Esophagus muscularis mucosa (tissue), 4 donors: ENCODE measurements around the gene ARHGAP15. TPM values are rescaled to one million over a fixed set of nuclear protein-coding genes. Genes with fewer than 3 reads are reported as not detected.
A peak's percentile ranks its signal among the peaks of the same experiment; 100 is the strongest.

Experiments
- DNase-seq: peaks from one replicate; pipeline ENCODE4 v3.0.0-alpha.2; 2017; ENCODE audit errors: extremely low spot score
- H3K27ac ChIP-seq, 4 donors: fragments of 200-600 bp; sonication (generic); replicated peaks in 1 of 4; 1 replicate in 3 of 4; 2 replicates in 1 of 4; pipeline ENCODE4 v1.5.1; 2016 to 2019; ENCODE audit warnings: mild to moderate bottlenecking in 1 of 4
- H3K27me3 ChIP-seq, 4 donors: fragments of 200-600 bp; sonication (generic); one replicate each; pipeline versions ENCODE4 v1.5.1 to v1.6.0; 2016 to 2019
- H3K36me3 ChIP-seq, 4 donors: fragments of 200-600 bp; sonication (generic); one replicate each; pipeline ENCODE4 v1.5.1; 2016 to 2019
- H3K4me1 ChIP-seq, 4 donors: fragments of 200-600 bp; sonication (generic); one replicate each; pipeline ENCODE4 v1.5.1; 2016 to 2019
- H3K4me3 ChIP-seq, 4 donors: fragments of 200-600 bp; sonication (generic); 1 replicate in 2 of 4; 2 replicates in 2 of 4; pipeline ENCODE4 v1.5.1; 2016 to 2019; ENCODE audit warnings: mild to moderate bottlenecking in 4 of 4, moderate library complexity in 1 of 4
- H3K9me3 ChIP-seq, 4 donors: fragments of 200-600 bp; sonication (generic); 1 replicate in 3 of 4; 2 replicates in 1 of 4; pipeline ENCODE4 v1.5.1; 2016 to 2019
- EP300 ChIP-seq: sonication (generic); formaldehyde crosslinking; IDR thresholded peaks from one replicate; pipeline ENCODE4 v1.6.1; 2017; ENCODE audit warnings: antibody characterized with exemption
- POLR2A ChIP-seq: fragments of 450-650 bp; IDR thresholded peaks from one replicate; pipeline ENCODE4 v1.6.1; 2017; ENCODE audit warnings: antibody characterized with exemption, moderate library complexity, mild to moderate bottlenecking, low read depth
- POLR2AphosphoS5 ChIP-seq, 2 donors: sonication (generic); formaldehyde crosslinking; IDR thresholded peaks; one replicate each; pipeline ENCODE4 v1.6.1; 2017; ENCODE audit warnings: antibody characterized with exemption in 2 of 2
- WGBS: methylation state at CpG from one replicate; pipeline ENCODE4 v1.1.5; 2018; 5-methylcytosine and 5-hydroxymethylcytosine counted together
- intact Hi-C: fragments of 100-400 bp; cut with DNase I; formaldehyde crosslinking; loops from one replicate; pipeline ENCODE4 v1.15.1; 2023
- total RNA-seq, 4 donors: library from RNA; depleted of rRNA; stranded (reverse); fragments of >200 nt; gene quantifications; one replicate each; pipeline versions ENCODE4 v1.1.0 to v1.2.1, GENCODE V29; 2016
- TF ChIP-seq, protein P1 (sequence below), 3 experiments: fragments of 200-600 bp in 2 of 3; fragments of 450-650 bp in 1 of 3; sonication (generic) in 2 of 3; IDR thresholded peaks; one replicate each; pipeline ENCODE4 v1.5.1; 2017 to 2019; ENCODE audit warnings: antibody characterized with exemption in 3 of 3, mild to moderate bottlenecking in 2 of 3, moderate library complexity in 1 of 3

ARHGAP15 gene
- total RNA-seq, 4 donors from 2014 or later, result 5.4 to 13.3 (median 7.1) TPM

DNA sequence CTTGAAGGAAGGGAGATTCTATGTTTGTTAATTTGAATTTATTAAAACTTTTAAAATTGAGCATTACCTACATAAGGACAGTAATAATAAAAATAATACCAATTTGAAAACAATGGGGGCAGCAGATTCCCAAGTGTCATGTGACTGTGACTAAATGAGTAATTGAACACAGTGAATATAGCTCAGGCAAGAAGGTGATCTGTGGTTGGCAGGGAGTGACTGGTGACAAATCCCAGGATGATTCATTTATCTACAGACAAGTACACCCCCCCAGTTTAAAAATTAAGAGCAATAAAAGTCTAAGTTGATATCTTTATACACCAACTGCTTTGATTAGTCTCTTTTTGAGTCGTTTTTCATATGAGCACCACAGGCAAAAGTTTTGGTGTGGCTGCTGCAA is 299.5 kb downstream of the ARHGAP15 start:
- DNase-seq, result no peak
- Histone ChIP-seq H3K4me1 (no peaks in the 10 kb centered on the region), H3K36me3 (no peaks in the 10 kb centered on the region), H3K27me3 (no peaks in the 10 kb centered on the region), H3K27ac (no peak overlapping the region), H3K9me3 (no peaks in the 10 kb centered on the region), H3K4me3 (no peak overlapping the region)
- intact Hi-C loops, result no loop called here
- WGBS, result 61% methylated on average over 1 of the region's 1 CpG
- no peak for TF ChIP-seq EP300
- TF ChIP-seq POLR2A, result no peak
- TF ChIP-seq POLR2AphosphoS5 (IDR thresholded peaks at IDR 0.05), result no peak
- TF ChIP-seq, protein P1, sequence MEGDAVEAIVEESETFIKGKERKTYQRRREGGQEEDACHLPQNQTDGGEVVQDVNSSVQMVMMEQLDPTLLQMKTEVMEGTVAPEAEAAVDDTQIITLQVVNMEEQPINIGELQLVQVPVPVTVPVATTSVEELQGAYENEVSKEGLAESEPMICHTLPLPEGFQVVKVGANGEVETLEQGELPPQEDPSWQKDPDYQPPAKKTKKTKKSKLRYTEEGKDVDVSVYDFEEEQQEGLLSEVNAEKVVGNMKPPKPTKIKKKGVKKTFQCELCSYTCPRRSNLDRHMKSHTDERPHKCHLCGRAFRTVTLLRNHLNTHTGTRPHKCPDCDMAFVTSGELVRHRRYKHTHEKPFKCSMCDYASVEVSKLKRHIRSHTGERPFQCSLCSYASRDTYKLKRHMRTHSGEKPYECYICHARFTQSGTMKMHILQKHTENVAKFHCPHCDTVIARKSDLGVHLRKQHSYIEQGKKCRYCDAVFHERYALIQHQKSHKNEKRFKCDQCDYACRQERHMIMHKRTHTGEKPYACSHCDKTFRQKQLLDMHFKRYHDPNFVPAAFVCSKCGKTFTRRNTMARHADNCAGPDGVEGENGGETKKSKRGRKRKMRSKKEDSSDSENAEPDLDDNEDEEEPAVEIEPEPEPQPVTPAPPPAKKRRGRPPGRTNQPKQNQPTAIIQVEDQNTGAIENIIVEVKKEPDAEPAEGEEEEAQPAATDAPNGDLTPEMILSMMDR (IDR thresholded peaks at IDR 0.05), result no peak

DNA sequence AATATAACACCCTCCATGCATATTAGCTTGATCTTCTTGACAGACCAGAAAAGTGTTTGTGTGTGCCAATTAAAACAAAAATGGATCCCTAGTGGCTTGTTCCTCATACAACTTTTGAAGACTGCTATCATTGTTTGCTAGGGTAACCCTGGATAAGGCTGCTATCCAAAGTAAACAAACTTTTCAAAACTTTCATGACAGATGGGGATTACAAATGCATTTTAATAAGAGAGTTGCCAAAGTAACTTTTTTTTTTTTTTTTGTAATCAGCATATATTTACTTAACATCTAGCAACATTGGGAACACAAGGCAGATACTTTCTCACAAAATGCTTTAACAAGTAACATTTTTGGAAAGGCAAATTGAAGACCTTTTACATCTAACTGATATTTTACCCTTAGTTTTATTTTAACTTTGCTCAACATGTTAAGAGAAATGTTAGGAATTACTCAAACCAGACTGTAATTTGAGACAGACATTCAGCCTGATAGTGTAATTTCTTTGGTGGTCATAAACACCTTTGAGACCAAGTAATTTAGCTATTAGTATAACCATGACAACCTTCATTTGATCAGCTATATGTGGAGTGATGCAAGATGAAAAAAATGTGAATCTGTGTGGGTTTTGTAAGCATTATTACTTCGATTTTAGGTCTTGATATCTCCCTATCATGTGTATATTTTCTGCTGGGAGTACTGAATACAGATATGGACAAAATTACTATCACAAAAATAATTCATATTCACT is 300.9 kb downstream of the ARHGAP15 start:
- H3K4me1 ChIP-seq, result no peaks in the 10 kb centered on the region
- intact Hi-C loops, result no loop called here
- H3K36me3 ChIP-seq, result no peaks in the 10 kb centered on the region
- DNase-seq, result no peak
- H3K27ac ChIP-seq, result no peak overlapping the region
- no peaks in the 10 kb centered on the region for H3K27me3 ChIP-seq
- no peaks in the 10 kb centered on the region for H3K9me3 ChIP-seq
- H3K4me3 ChIP-seq, result no peak overlapping the region
- 85% methylated on average over 1 of the region's 1 CpG for WGBS
- TF ChIP-seq, protein P1 (IDR thresholded peaks at IDR 0.05), result no peak
- TF ChIP-seq POLR2AphosphoS5 (IDR thresholded peaks at IDR 0.05), result no peak
- TF ChIP-seq EP300, result no peak
- TF ChIP-seq POLR2A, result no peak

DNA sequence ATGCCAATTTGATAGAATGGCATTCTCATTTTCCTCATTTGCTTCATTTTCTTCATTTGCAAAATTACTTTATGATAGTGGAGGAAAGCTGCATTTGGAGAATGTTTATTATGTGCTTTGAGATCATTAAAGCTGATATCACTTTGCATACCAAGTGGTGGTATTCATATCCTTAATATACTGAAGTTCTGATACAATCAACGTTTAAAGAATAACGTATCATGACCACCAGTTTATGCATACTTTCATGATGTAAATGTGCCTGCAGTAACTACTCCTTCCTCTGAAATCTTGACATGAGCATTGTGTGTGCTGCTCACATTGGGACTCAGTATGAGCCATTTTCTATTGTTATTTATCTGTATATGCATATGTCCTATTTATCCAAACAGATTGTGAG is 302.1 kb downstream of the ARHGAP15 start:
- Histone ChIP-seq H3K9me3 (no peaks in the 10 kb centered on the region), H3K36me3 (no peaks in the 10 kb centered on the region), H3K27me3 (no peaks in the 10 kb centered on the region), H3K4me3 (no peak overlapping the region), H3K4me1 (no peaks in the 10 kb centered on the region), H3K27ac (no peak overlapping the region)
- TF ChIP-seq EP300 (no peak), POLR2AphosphoS5 (IDR thresholded peaks at IDR 0.05) (no peak), POLR2A (no peak)
- TF ChIP-seq, protein P1 (IDR thresholded peaks at IDR 0.05), result no peak
- DNase-seq, result no peak
- intact Hi-C loops, result no loop called here
- WGBS, result 61% methylated on average over 2 of the region's 2 CpGs

DNA sequence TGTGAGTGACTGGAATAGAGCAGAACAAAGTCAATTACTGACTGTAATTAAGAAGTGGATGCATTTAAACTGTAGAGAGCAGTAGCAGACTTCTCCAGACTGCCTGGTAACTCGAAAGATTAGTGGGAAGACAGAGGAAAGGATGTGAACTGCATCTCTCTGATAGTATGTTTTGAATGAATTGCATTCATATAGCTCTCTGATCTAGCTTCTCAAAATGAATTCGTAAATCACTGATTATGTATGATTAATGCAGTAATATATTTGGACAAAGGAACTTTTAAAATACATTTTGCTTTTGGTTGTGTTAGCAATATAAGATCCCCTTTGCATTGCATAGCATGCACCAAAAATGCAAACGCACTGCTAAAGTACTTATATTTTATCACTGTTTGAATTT is 304.0 kb downstream of the ARHGAP15 start:
- H3K27ac ChIP-seq, result peak overlapping the region in 1 of 4 donors; percentile 8
- TF ChIP-seq, protein P1 (IDR thresholded peaks at IDR 0.05), result peak in 2 of 3 experiments; percentile 11 to 24
- TF ChIP-seq POLR2A (no peak), POLR2AphosphoS5 (IDR thresholded peaks at IDR 0.05) (no peak)
- H3K9me3 ChIP-seq, result no peaks in the 10 kb centered on the region
- 70% methylated on average over 3 of the region's 3 CpGs for WGBS
- no peaks in the 10 kb centered on the region for H3K27me3 ChIP-seq
- intact Hi-C loops, result no loop called here
- H3K4me3 ChIP-seq, result no peak overlapping the region
- H3K36me3 ChIP-seq, result no peaks in the 10 kb centered on the region
- H3K4me1 ChIP-seq, result no peaks in the 10 kb centered on the region
- no peak for DNase-seq

DNA sequence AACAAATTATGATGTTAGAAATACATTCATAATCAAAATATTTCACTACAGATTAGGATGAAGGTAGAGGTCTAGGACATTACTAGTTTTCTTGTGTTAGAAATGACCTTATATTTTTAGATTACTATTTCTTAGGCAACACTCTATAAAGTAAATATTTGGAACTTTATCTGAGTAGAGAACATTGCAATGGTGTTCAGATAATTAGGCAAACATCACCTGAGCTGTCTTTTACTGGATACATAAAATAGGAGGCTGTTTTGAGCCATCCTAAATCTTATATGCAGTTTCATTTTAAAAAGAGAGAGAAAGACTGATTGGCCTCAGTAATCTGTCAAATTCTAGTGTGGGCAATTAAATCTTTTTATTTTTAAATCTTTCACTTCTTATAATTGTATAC is 304.6 kb downstream of the ARHGAP15 start:
- intact Hi-C loops, result no loop called here
- no peak overlapping the region for H3K4me3 ChIP-seq

More for the DNA sequence above, 304.6 kb downstream of the ARHGAP15 start:
- Histone ChIP-seq H3K4me1 (no peaks in the 10 kb centered on the region), H3K27me3 (no peaks in the 10 kb centered on the region), H3K36me3 (no peaks in the 10 kb centered on the region), H3K27ac (peak overlapping the region in 2 of 4 donors; percentile 5 to 17), H3K9me3 (no peaks in the 10 kb centered on the region)
- TF ChIP-seq EP300 (no peak), POLR2A (no peak), POLR2AphosphoS5 (IDR thresholded peaks at IDR 0.05) (no peak)
- TF ChIP-seq, protein P1 (IDR thresholded peaks at IDR 0.05), result no peak
- DNase-seq, result no peak
